ENCODE measurements around the gene RAB43. TPM values are rescaled to one million over a fixed set of nuclear protein-coding genes. Genes with fewer than 3 reads are reported as not detected.

The RAB43 gene
- total RNA-seq, 3 donors from 2014 or later = 17.4 to 32.0 (median 30.5) TPM

GRCh38 chr3:129058441-129059200 is 63.0 kb downstream of the RAB43 start:
- no peak for TF ChIP-seq CTCF (IDR thresholded peaks at IDR 0.05)
- H3K9me3 ChIP-seq = no peaks in the 10 kb centered on the region
- H3K36me3 ChIP-seq (ENCODE audit: low read depth) = no peaks in the 10 kb centered on the region
- DNase-seq = peak; percentile 58 to 75 (median 58)
- intact Hi-C loops (cut with DNase I, micrococcal nuclease) = loop anchor here in 1 of 2 donors (10.0 kb wide), 1 partner anchor 186 kb away; the partner anchor contains the start of gene COPG1
- H3K4me3 ChIP-seq = no peak overlapping the region
- peak; percentile 41 for ATAC-seq
- H3K4me1 ChIP-seq (ENCODE audit: low read depth) = peaks cover 37% of the 10 kb centered on the region

- DNase-seq (peak in 2 of 3 donors; percentile 9 to 23), ATAC-seq (no peak)
- TF ChIP-seq CTCF (IDR thresholded peaks at IDR 0.05) = no peak
- Histone ChIP-seq H3K4me3 (no peak overlapping the region), H3K9me3 (no peaks in the 10 kb centered on the region), H3K36me3 (ENCODE audit: low read depth) (no peaks in the 10 kb centered on the region), H3K4me1 (ENCODE audit: low read depth) (peaks cover 42% of the 10 kb centered on the region)
- intact Hi-C loops (cut with DNase I, micrococcal nuclease) = loop anchor here in 1 of 2 donors (10.0 kb wide), 1 partner anchor 188 kb away; the partner anchor contains the start of gene COPG1
Observed at GRCh38 chr3:129057249-129057648, 64.4 kb downstream of the RAB43 start.

- DNase-seq (peak in 2 of 3 donors; percentile 30 to 43), ATAC-seq (peak; percentile 13)
- no peak for TF ChIP-seq CTCF (IDR thresholded peaks at IDR 0.05)
- Histone ChIP-seq H3K9me3 (no peaks in the 10 kb centered on the region), H3K4me3 (no peak overlapping the region), H3K4me1 (ENCODE audit: low read depth) (peaks cover 45% of the 10 kb centered on the region), H3K36me3 (ENCODE audit: low read depth) (no peaks in the 10 kb centered on the region)
- intact Hi-C loops (cut with DNase I, micrococcal nuclease) = loop anchor here in 1 of 2 donors (10.0 kb wide), 1 partner anchor 188 kb away; the partner anchor contains the start of gene COPG1
Observed at GRCh38 chr3:129056451-129057173, 65.0 kb downstream of the RAB43 start.

GRCh38 chr3:129054605-129055104 is 66.9 kb downstream of the RAB43 start:
- H3K9me3 ChIP-seq = no peaks in the 10 kb centered on the region
- peak in 2 of 3 donors; percentile 40 to 58 for DNase-seq
- ATAC-seq = peak; percentile 62
- no peak overlapping the region for H3K4me3 ChIP-seq
- no peaks in the 10 kb centered on the region for H3K36me3 ChIP-seq (ENCODE audit: low read depth)
- no peak for TF ChIP-seq CTCF (IDR thresholded peaks at IDR 0.05)
- intact Hi-C loops (cut with DNase I, micrococcal nuclease) = loop anchor here in 1 of 2 donors (10.0 kb wide), 1 partner anchor 190 kb away; the partner anchor contains the start of gene COPG1
- H3K4me1 ChIP-seq (ENCODE audit: low read depth) = peaks cover 49% of the 10 kb centered on the region

DNA sequence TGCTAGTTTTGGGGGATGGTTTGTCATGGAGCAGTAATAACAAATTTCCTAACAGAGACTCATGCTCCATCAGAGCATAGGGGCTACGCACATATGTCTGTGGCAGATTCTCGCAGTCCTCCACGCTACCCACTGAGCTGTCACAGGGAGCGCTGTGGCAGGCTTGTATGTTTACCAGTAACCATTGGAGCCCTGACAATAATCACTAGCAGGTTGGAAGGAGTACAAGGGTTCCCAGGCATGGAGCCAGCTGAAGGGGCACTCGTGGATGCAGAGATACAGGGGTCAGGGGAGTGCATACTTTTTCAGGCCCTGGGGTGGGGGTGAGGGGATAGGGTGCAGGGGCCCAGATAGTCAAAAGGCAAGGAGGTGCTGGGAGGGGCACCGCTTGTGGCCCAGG is 68.9 kb downstream of the RAB43 start:
- intact Hi-C loops (cut with DNase I, micrococcal nuclease) = loop anchor here in 1 of 2 donors (10.0 kb wide), 1 partner anchor 192 kb away; the partner anchor contains the start of gene COPG1
- ATAC-seq (peak; percentile 16), DNase-seq (peak; percentile 54 to 62 (median 60))
- TF ChIP-seq CTCF (IDR thresholded peaks at IDR 0.05) = no peak
- H3K4me1 ChIP-seq (ENCODE audit: low read depth) = peaks cover 38% of the 10 kb centered on the region
- no peaks in the 10 kb centered on the region for H3K36me3 ChIP-seq (ENCODE audit: low read depth)
- H3K9me3 ChIP-seq = peaks cover 3% of the 10 kb centered on the region
- no peak overlapping the region for H3K4me3 ChIP-seq

Data from mucosa of descending colon (tissue), 3 donors.